ENCODE results near the gene SLC17A7.
A peak's percentile ranks its signal among the peaks of the same experiment; 100 is the strongest.

DNA sequence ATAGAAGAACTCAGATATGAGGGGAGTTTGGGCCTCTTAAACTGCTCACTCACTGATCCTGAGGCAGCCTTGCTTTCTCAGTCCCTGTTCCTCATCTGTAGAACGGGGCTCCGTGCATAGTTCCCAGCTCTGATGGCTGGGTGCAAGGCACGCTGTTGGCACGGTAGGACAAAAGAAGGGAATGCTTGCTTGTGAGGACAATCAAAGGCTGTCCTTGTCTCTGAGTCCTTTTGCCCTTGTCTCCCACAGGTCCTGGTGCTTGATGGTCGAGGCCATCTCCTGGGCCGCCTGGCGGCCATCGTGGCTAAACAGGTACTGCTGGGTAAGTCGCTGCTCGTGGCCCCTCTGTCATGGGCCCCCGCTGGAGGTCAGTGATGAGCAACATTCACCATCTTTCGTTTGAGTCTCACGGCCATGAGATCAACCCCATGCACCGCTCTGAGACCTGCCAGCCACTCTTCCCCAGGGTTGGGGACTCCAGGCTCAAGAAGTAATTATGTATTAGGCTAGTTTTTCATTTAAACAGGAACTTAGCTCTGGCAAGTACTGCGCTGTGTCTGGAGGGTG, 48.4 kb upstream of the SLC17A7 start:
- no peak for TF ChIP-seq MAFF (IDR thresholded peaks at IDR 0.05; ENCODE audit: low read length)
- no peak for TF ChIP-seq SRSF1 (IDR thresholded peaks at IDR 0.05; ENCODE audit: low read depth, low read length)
- TF ChIP-seq TAF1 (IDR thresholded peaks at IDR 0.05; ENCODE audit: control insufficient read depth, extremely low read depth, insufficient read depth, low read length, severe bottlenecking) = peak; percentile 73
- no peak; a peak in 1 of 4 replicates for TF ChIP-seq TEAD1 (CRISPR knock-in tag; IDR thresholded peaks at IDR 0.05)
- TF ChIP-seq, protein P1, sequence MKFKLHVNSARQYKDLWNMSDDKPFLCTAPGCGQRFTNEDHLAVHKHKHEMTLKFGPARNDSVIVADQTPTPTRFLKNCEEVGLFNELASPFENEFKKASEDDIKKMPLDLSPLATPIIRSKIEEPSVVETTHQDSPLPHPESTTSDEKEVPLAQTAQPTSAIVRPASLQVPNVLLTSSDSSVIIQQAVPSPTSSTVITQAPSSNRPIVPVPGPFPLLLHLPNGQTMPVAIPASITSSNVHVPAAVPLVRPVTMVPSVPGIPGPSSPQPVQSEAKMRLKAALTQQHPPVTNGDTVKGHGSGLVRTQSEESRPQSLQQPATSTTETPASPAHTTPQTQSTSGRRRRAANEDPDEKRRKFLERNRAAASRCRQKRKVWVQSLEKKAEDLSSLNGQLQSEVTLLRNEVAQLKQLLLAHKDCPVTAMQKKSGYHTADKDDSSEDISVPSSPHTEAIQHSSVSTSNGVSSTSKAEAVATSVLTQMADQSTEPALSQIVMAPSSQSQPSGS (CRISPR knock-in tag; IDR thresholded peaks at IDR 0.05) = no peak
